GM12873 (cell line): ENCODE data around the gene RAMP1.

ENCODE experiments used
- TF ChIP-seq, protein P1 (sequence below): IDR thresholded peaks from 2 replicates; pipeline ENCODE4 v1.5.1; 2012; ENCODE audit warnings: low read depth, mild to moderate bottlenecking, moderate library complexity, low read length, control low read depth; ENCODE audit not compliant: insufficient read depth; ENCODE audit errors: missing control alignments

Gene RAMP1

DNA sequence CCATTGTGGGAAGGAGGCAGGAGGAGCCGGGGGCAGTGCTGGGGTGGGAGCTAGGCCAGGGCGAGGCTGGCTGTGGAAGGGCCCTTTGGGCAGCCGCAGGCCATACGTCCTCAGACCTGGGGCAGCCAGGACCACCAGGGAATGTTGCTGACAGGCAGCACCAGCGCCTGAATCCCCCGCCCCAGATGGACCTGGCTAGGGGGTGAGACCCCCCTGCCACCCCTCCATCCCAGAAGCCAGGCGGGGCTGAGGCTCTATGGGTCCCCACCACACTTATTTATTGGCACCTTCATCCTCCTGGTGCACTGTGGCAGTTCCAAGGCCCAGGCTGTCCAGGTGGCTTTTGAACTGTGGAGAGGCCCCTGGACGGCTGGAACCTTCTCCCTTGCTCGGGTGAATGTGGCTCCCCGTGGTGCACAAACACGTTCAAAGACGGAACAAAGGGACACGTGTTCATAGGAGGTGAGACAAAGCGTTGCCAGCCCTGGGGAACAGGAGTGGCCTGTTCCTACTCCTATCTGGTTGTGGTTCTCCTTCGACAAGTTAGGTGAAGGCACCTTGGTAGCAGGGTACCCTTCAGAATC, 35.1 kb downstream of the RAMP1 start:
- TF ChIP-seq, protein P1, sequence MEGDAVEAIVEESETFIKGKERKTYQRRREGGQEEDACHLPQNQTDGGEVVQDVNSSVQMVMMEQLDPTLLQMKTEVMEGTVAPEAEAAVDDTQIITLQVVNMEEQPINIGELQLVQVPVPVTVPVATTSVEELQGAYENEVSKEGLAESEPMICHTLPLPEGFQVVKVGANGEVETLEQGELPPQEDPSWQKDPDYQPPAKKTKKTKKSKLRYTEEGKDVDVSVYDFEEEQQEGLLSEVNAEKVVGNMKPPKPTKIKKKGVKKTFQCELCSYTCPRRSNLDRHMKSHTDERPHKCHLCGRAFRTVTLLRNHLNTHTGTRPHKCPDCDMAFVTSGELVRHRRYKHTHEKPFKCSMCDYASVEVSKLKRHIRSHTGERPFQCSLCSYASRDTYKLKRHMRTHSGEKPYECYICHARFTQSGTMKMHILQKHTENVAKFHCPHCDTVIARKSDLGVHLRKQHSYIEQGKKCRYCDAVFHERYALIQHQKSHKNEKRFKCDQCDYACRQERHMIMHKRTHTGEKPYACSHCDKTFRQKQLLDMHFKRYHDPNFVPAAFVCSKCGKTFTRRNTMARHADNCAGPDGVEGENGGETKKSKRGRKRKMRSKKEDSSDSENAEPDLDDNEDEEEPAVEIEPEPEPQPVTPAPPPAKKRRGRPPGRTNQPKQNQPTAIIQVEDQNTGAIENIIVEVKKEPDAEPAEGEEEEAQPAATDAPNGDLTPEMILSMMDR, result no peak

DNA sequence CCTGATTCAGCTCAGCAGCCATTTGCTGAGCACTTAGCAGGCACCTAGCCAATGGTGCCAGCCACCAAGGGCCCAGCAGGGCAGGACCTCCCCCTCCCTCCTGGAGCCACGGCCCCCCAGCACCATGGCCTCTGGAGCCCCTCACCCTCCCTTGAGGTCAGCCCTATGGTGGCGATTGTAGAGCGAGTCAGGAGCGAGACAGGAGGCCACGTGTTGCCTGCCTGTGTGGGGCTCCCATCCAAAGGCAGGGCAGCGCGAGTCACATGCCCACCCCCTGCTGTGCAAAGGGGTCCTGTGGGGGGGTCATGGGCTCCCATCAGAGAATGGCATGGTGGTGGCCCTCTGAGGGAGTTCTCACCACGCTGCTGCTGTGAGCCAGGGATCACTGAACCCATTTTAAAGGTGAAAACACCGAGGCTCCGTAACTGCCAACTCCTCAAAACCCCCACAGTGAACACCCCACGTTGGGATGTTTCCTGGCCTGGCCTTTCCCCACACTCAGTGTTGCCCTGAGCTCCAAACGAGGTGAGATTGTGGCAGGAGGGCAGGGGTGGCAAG, 35.6 kb downstream of the RAMP1 start:
- TF ChIP-seq, protein P1, result no peak

DNA sequence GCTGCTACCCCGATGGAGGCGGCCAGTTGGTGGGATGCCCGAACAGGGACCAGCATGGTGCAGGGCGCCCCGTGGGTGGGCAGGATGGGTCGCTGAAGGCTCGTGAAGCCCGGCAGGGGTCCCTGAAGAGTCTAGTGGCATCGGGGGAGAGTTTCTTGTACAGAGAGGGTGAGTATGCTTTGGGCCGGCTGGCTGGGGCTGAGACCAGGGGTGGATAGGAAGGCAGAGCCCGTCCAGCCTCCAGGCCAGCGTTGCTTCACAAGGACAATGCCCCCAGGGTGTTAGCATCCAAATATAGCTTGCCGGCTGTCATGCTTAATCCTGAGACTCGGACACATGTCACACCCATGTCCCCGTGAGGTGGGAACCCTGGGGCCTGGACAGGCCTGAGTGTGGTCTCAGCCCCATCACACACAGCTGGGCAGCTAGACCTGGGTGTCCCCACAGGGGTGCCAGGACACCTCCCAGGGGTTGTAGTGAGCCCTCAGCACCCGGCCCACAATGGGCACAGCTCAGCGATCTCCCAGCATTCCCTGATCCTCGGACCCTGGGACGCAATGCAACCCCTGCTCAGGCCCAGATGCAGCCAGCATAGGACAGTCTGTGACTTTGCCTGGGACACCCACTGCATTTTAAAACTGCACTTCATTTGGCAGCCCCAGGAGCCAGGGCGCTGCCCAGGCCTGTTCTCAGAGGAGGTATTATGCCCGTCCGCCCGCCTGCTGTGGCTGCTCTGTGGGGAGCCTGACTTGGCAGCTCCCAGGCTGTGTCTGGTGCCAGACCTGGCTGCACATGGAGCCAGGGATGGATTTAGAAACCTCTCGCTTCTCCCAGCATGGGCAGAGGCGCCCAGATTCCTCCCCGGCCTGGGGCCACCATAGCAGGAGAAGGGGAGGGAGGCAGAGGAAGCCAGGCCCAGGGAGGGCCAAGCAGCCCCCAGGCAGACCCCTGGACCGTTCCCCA, 36.4 kb downstream of the RAMP1 start:
- TF ChIP-seq, protein P1, result no peak

DNA sequence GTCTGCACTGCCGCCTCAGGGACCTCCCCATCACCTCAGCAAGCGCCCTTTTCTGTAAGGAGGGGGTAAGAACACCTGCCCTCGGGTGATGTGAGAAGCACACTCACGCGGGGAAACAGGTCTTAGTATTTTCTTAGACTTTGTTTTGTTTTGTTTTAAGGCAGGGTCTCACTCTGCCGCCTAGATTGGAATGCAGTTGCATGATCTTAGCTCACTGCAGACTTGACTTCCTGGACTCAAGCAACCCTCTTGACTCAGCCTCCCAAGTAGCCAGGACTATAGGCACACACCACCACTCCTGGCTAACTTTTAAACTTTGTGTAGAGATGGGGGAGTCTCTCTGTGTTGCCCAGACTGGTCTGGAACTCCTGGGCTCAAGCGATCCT, 37.1 kb downstream of the RAMP1 start:
- TF ChIP-seq, protein P1, result no peak

DNA sequence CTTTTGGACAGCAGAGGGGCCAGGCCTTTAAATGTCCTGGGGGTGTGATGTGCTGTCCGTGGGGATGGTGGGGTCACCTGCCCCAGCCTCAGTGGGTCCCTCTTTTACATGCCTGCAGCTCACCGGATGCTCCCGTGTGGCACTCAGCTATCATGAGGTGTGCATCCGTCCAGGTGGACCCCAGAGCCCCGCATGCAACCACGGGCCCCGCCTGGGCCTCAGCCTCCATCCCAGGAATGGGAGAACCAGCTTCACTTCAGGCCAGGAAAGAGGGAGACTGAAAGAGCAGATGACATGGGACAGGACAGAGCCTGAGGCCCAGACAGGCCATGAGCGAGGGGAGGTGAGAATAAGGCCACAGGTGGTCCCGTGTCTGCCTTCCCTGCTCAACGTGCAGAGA, 37.5 kb downstream of the RAMP1 start:
- TF ChIP-seq, protein P1, result no peak

DNA sequence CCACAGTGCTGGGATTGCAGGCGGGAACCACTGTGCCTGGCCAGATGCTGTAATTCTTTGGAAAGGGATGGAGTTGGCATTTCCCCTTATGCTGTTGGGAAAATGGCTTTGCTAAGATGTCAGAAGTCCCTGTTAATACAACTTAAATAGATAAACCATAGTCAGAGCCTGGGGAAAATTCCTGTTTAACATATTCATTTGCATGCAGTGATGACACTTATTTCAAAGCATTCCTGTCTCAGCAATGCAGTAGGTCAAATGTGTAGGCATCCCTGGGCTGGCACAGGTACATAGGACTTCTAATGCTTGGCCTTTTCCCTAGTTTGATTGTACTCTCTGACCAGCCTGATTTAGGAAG, 38.6 kb downstream of the RAMP1 start:
- TF ChIP-seq, protein P1, result no peak
